Muscle layer of duodenum (tissue), 2 donors: Measurements from ENCODE around the gene LRRD1.
"Not testable (repeated sequence)": the region's sequence is repeated elsewhere in the genome, so short reads cannot be mapped to it uniquely, and the experiment has no call there.

Experiments
- H3K27ac ChIP-seq: one replicate; pipeline ENCODE4 v1.7.0; 2013; ENCODE audit warnings: mild to moderate bottlenecking, low read length
- H3K27me3 ChIP-seq: one replicate; pipeline ENCODE4 v1.7.0; 2013; ENCODE audit warnings: low read depth, mild to moderate bottlenecking, control low read depth, low read length
- H3K36me3 ChIP-seq, 2 donors: one replicate each; pipeline ENCODE4 v1.7.0; 2013; ENCODE audit warnings: low read length in 2 of 2, control low read depth in 1 of 2, mild to moderate bottlenecking in 1 of 2; ENCODE audit not compliant: insufficient read depth in 2 of 2, control insufficient read depth in 1 of 2
- H3K4me1 ChIP-seq, 2 donors: one replicate each; pipeline ENCODE4 v1.7.0; 2013; ENCODE audit warnings: low read length in 2 of 2, mild to moderate bottlenecking in 2 of 2, control low read depth in 1 of 2, moderate library complexity in 1 of 2; ENCODE audit not compliant: insufficient read depth in 2 of 2, control insufficient read depth in 1 of 2
- H3K4me3 ChIP-seq, 2 donors: one replicate each; pipeline ENCODE4 v1.7.0; 2013; ENCODE audit warnings: low read length in 2 of 2, low read depth in 1 of 2, mild to moderate bottlenecking in 1 of 2
- H3K9me3 ChIP-seq, 2 donors: one replicate each; pipeline ENCODE4 v1.7.0; 2013; ENCODE audit warnings: low read length in 2 of 2, control low read depth in 1 of 2, mild to moderate bottlenecking in 1 of 2; ENCODE audit not compliant: control insufficient read depth in 1 of 2
- donor health status: healthy.

The LRRD1 gene

GRCh38 chr7:92177362-92177761, 1.6 kb downstream of the LRRD1 start:
- peaks cover 0 to 4% of the 10 kb centered on the region in 2 donors for H3K4me1 ChIP-seq
- H3K36me3 ChIP-seq, result no peaks in the 10 kb centered on the region
- no peaks in the 10 kb centered on the region for H3K9me3 ChIP-seq
- no peak overlapping the region for H3K27ac ChIP-seq
- H3K4me3 ChIP-seq, result no peak overlapping the region
- H3K27me3 ChIP-seq, result no peaks in the 10 kb centered on the region

GRCh38 chr7:92169529-92169928, 9.4 kb downstream of the LRRD1 start:
- H3K9me3 ChIP-seq, H3K4me3 ChIP-seq, H3K27me3 ChIP-seq, H3K27ac ChIP-seq, H3K36me3 ChIP-seq, H3K4me1 ChIP-seq: not testable (repeated sequence)

GRCh38 chr7:92161271-92161670, 17.7 kb downstream of the LRRD1 start:
- H3K36me3 ChIP-seq, result no peaks in the 10 kb centered on the region
- no peak overlapping the region for H3K27ac ChIP-seq
- H3K4me1 ChIP-seq, result no peaks in the 10 kb centered on the region
- H3K9me3 ChIP-seq, result no peaks in the 10 kb centered on the region
- H3K27me3 ChIP-seq, result no peaks in the 10 kb centered on the region
- H3K4me3 ChIP-seq, result no peak overlapping the region

GRCh38 chr7:92158660-92159575, 20.0 kb downstream of the LRRD1 start:
- Histone ChIP-seq H3K27ac (no peak overlapping the region), H3K27me3 (no peaks in the 10 kb centered on the region), H3K9me3 (no peaks in the 10 kb centered on the region), H3K4me1 (no peaks in the 10 kb centered on the region), H3K4me3 (no peak overlapping the region), H3K36me3 (no peaks in the 10 kb centered on the region)

- H3K27ac ChIP-seq, result no peak overlapping the region
- H3K36me3 ChIP-seq, result no peaks in the 10 kb centered on the region
- H3K4me1 ChIP-seq, result no peaks in the 10 kb centered on the region
- H3K4me3 ChIP-seq, result no peak overlapping the region
- H3K27me3 ChIP-seq, result no peaks in the 10 kb centered on the region
- H3K9me3 ChIP-seq, result no peaks in the 10 kb centered on the region
Measured at GRCh38 chr7:92156990-92157389, 22.0 kb downstream of the LRRD1 start.

GRCh38 chr7:92155108-92155739, 23.7 kb downstream of the LRRD1 start:
- Histone ChIP-seq H3K4me1 (no peaks in the 10 kb centered on the region), H3K4me3 (no peak overlapping the region), H3K36me3 (no peaks in the 10 kb centered on the region), H3K27ac (no peak overlapping the region), H3K27me3 (no peaks in the 10 kb centered on the region), H3K9me3 (no peaks in the 10 kb centered on the region)

GRCh38 chr7:92150450-92151017, 28.4 kb downstream of the LRRD1 start:
- Histone ChIP-seq H3K27ac (no peak overlapping the region), H3K9me3 (no peaks in the 10 kb centered on the region), H3K4me3 (no peak overlapping the region), H3K4me1 (no peaks in the 10 kb centered on the region), H3K36me3 (no peaks in the 10 kb centered on the region), H3K27me3 (no peaks in the 10 kb centered on the region)

GRCh38 chr7:92149736-92150239, 29.2 kb downstream of the LRRD1 start:
- no peak overlapping the region for H3K27ac ChIP-seq
- H3K4me3 ChIP-seq, result no peak overlapping the region
- H3K27me3 ChIP-seq, result no peaks in the 10 kb centered on the region
- no peaks in the 10 kb centered on the region for H3K9me3 ChIP-seq
- no peaks in the 10 kb centered on the region for H3K36me3 ChIP-seq
- H3K4me1 ChIP-seq, result no peaks in the 10 kb centered on the region

GRCh38 chr7:92143192-92143880, 35.6 kb downstream of the LRRD1 start:
- not testable (repeated sequence) for H3K4me1 ChIP-seq, H3K9me3 ChIP-seq

GRCh38 chr7:92142791-92143190, 36.2 kb downstream of the LRRD1 start:
- H3K4me3 ChIP-seq, H3K9me3 ChIP-seq, H3K27me3 ChIP-seq, H3K4me1 ChIP-seq, H3K27ac ChIP-seq, H3K36me3 ChIP-seq: not testable (repeated sequence)

More at GRCh38 chr7:92143192-92143880, 35.6 kb downstream of the LRRD1 start:
- not testable (repeated sequence) for H3K4me3 ChIP-seq, H3K27me3 ChIP-seq, H3K36me3 ChIP-seq, H3K27ac ChIP-seq

GRCh38 chr7:92141161-92141560, 37.8 kb downstream of the LRRD1 start:
- Histone ChIP-seq H3K27ac (no peak overlapping the region), H3K4me1 (no peaks in the 10 kb centered on the region), H3K9me3 (no peaks in the 10 kb centered on the region)

More at GRCh38 chr7:92141161-92141560, 37.8 kb downstream of the LRRD1 start:
- H3K27me3 ChIP-seq, result no peaks in the 10 kb centered on the region
- no peaks in the 10 kb centered on the region for H3K36me3 ChIP-seq
- no peak overlapping the region for H3K4me3 ChIP-seq
